NCI-H2196 treated with DMSO at 0.1 percent for 48 hours (cell line): Measurements from ENCODE around the gene LPCAT1.
"Not testable (repeated sequence)": the region's sequence is repeated elsewhere in the genome, so short reads cannot be mapped to it uniquely, and the experiment has no call there.

Experiments used
- DNase-seq: peaks from one replicate; lab custom pipeline; 2025; ENCODE audit not compliant: unreplicated experiment; lab: John Stamatoyannopoulos, UW

Gene LPCAT1

GRCh38 chr5:1523480-1523792 is 324 bp downstream of the LPCAT1 start:
- DNase-seq: no peak

GRCh38 chr5:1522601-1523479 is 920 bp downstream of the LPCAT1 start:
- no peak for DNase-seq

GRCh38 chr5:1521671-1522600 is 1.8 kb downstream of the LPCAT1 start:
- DNase-seq: no peak

GRCh38 chr5:1520791-1521453 is 2.8 kb downstream of the LPCAT1 start:
- no peak for DNase-seq

- no peak for DNase-seq
These were observed 4.0 kb downstream of the LPCAT1 start for GRCh38 chr5:1519631-1520210.

GRCh38 chr5:1517838-1518237 is 5.9 kb downstream of the LPCAT1 start:
- DNase-seq: no peak

- DNase-seq: no peak
These were observed 6.9 kb downstream of the LPCAT1 start for GRCh38 chr5:1516615-1517601.

GRCh38 chr5:1515921-1516571 is 7.7 kb downstream of the LPCAT1 start:
- DNase-seq: no peak

GRCh38 chr5:1515311-1515920 is 8.3 kb downstream of the LPCAT1 start:
- DNase-seq: no peak

GRCh38 chr5:1514819-1515310 is 8.9 kb downstream of the LPCAT1 start:
- DNase-seq: not testable (repeated sequence)

- DNase-seq: no peak
These were observed 9.5 kb downstream of the LPCAT1 start for GRCh38 chr5:1514027-1514818.

- no peak for DNase-seq
These were observed 10.3 kb downstream of the LPCAT1 start for GRCh38 chr5:1513326-1514026.

GRCh38 chr5:1512541-1513291 is 11.0 kb downstream of the LPCAT1 start:
- no peak for DNase-seq

- DNase-seq: no peak
These were observed 11.9 kb downstream of the LPCAT1 start for GRCh38 chr5:1511651-1512540.

GRCh38 chr5:1511048-1511447 is 12.7 kb downstream of the LPCAT1 start:
- DNase-seq: no peak

- no peak for DNase-seq
These were observed 13.1 kb downstream of the LPCAT1 start for GRCh38 chr5:1510631-1511030.
